Sigmoid colon (tissue), 7 donors: ENCODE data around the gene GSTP1. TPM values are rescaled to one million over a fixed set of nuclear protein-coding genes. Genes with fewer than 3 reads are reported as not detected.

Experiments used
- DNase-seq: peaks from one replicate; pipeline ENCODE4 v3.0.0-alpha.2; 2019
- H3K27ac ChIP-seq, 4 donors: fragments of 200-600 bp; sonication (generic); one replicate each; pipeline ENCODE4 v1.5.1; 2016 to 2019; ENCODE audit warnings: mild to moderate bottlenecking in 1 of 4
- H3K27me3 ChIP-seq, 3 donors: fragments of 200-600 bp; sonication (generic); one replicate each; pipeline ENCODE4 v1.5.1; 2019; ENCODE audit warnings: mild to moderate bottlenecking in 1 of 3
- H3K36me3 ChIP-seq, 4 donors: fragments of 200-600 bp; sonication (generic); one replicate each; pipeline ENCODE4 v1.5.1; 2016 to 2019
- H3K4me1 ChIP-seq, 4 donors: fragments of 200-600 bp; sonication (generic); one replicate each; pipeline ENCODE4 v1.5.1; 2017 to 2019
- H3K4me3 ChIP-seq, 4 donors: fragments of 200-600 bp; sonication (generic); one replicate each; pipeline ENCODE4 v1.5.1; 2017 to 2019; ENCODE audit warnings: mild to moderate bottlenecking in 2 of 4, moderate library complexity in 1 of 4
- H3K9me3 ChIP-seq, 4 donors: fragments of 200-600 bp in 3 of 4; sonication (generic) in 3 of 4; one replicate each; pipeline versions ENCODE4 v1.5.1 to v1.6.1; 2013 to 2019
- EP300 ChIP-seq, 4 donors: sonication (generic); formaldehyde crosslinking; IDR thresholded peaks; one replicate each; pipeline ENCODE4 v1.6.1; 2017; ENCODE audit warnings: antibody characterized with exemption in 4 of 4
- POLR2A ChIP-seq, 2 donors: fragments of 450-650 bp; IDR thresholded peaks; one replicate each; pipeline ENCODE4 v1.6.1; 2016; ENCODE audit warnings: antibody characterized with exemption in 2 of 2, mild to moderate bottlenecking in 2 of 2, moderate library complexity in 2 of 2
- POLR2AphosphoS5 ChIP-seq, 4 donors: sonication (generic); formaldehyde crosslinking; IDR thresholded peaks; one replicate each; pipeline ENCODE4 v1.6.1; 2017; ENCODE audit warnings: antibody characterized with exemption in 4 of 4
- WGBS, 2 donors: extraction: QIAGEN DNeasy Blood & Tissue Kit; methylation state at CpG; one replicate each; pipeline ENCODE4 v1.1.7; 2013; 5-methylcytosine and 5-hydroxymethylcytosine counted together
- intact Hi-C: fragments of 100-400 bp; cut with DNase I; formaldehyde crosslinking; loops from one replicate; pipeline ENCODE4 v1.15.1; 2023
- polyA plus RNA-seq, 3 donors: library from polyadenylated mRNA; stranded (reverse); fragments of 200-250 nt; gene quantifications; one replicate each; pipeline ENCODE4 v1.2.3, GENCODE V29; 2013
- total RNA-seq, 4 donors: library from RNA; depleted of rRNA; stranded (reverse); fragments of >200 nt; gene quantifications; one replicate each; pipeline ENCODE4 v1.1.0, GENCODE V29; 2016
- TF ChIP-seq, protein P1 (sequence below), 4 experiments: fragments of 450-650 bp in 3 of 4; fragments of 200-600 bp in 1 of 4; IDR thresholded peaks; one replicate each; pipeline ENCODE4 v1.5.1; 2016 to 2019; ENCODE audit warnings: antibody characterized with exemption in 4 of 4, mild to moderate bottlenecking in 3 of 4, moderate library complexity in 2 of 4
- donor health status: healthy with polysubstance abuse.
- donor health status: Bipolar disorder and iron deficiency.
- donor health status: healthy.

Gene GSTP1
- total and polyA plus RNA-seq, 7 donors, result 349 to 717 (median 584) TPM

DNA sequence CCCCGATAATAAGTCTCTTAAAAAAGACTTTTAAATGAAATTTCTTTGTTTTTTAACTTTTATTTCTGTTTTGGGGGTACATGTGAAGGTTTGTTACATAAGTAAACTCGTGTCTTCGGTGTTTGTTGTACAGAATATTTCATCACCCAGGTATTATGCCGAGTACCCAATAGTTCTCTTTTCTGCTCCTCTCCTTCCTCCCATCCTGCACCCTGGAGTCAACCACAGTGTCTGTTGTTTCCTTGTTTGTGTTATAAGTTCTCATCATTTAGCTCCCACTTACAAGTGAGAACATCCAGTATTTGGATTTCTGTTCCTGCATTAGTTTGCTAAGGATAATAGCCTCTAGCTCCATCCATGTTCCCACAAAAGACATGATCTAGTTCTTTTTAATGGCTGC, 1.6 kb upstream of the GSTP1 start:
- Histone ChIP-seq H3K36me3 (peaks cover 4 to 24% (median 13%) of the 10 kb centered on the region in 4 donors), H3K27ac (no peak overlapping the region), H3K4me1 (peaks cover 0 to 25% (median 16%) of the 10 kb centered on the region in 4 donors), H3K9me3 (no peaks in the 10 kb centered on the region), H3K27me3 (peaks cover 0 to 6% (median 0%) of the 10 kb centered on the region in 3 donors), H3K4me3 (no peak overlapping the region)
- TF ChIP-seq, protein P1, sequence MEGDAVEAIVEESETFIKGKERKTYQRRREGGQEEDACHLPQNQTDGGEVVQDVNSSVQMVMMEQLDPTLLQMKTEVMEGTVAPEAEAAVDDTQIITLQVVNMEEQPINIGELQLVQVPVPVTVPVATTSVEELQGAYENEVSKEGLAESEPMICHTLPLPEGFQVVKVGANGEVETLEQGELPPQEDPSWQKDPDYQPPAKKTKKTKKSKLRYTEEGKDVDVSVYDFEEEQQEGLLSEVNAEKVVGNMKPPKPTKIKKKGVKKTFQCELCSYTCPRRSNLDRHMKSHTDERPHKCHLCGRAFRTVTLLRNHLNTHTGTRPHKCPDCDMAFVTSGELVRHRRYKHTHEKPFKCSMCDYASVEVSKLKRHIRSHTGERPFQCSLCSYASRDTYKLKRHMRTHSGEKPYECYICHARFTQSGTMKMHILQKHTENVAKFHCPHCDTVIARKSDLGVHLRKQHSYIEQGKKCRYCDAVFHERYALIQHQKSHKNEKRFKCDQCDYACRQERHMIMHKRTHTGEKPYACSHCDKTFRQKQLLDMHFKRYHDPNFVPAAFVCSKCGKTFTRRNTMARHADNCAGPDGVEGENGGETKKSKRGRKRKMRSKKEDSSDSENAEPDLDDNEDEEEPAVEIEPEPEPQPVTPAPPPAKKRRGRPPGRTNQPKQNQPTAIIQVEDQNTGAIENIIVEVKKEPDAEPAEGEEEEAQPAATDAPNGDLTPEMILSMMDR (IDR thresholded peaks at IDR 0.05), result no peak
- TF ChIP-seq POLR2AphosphoS5 (IDR thresholded peaks at IDR 0.05) (no peak), EP300 (IDR thresholded peaks at IDR 0.05) (no peak), POLR2A (IDR thresholded peaks at IDR 0.05) (no peak)
- intact Hi-C loops, result loop anchor here (5.0 kb wide), 1 partner anchor 75 kb away; the partner anchor contains the start of genes CDK2AP2 and PITPNM1
- DNase-seq, result no peak
- WGBS, 2 donors, result 71 to 82% methylated on average over 4 of the region's 4 CpGs

DNA sequence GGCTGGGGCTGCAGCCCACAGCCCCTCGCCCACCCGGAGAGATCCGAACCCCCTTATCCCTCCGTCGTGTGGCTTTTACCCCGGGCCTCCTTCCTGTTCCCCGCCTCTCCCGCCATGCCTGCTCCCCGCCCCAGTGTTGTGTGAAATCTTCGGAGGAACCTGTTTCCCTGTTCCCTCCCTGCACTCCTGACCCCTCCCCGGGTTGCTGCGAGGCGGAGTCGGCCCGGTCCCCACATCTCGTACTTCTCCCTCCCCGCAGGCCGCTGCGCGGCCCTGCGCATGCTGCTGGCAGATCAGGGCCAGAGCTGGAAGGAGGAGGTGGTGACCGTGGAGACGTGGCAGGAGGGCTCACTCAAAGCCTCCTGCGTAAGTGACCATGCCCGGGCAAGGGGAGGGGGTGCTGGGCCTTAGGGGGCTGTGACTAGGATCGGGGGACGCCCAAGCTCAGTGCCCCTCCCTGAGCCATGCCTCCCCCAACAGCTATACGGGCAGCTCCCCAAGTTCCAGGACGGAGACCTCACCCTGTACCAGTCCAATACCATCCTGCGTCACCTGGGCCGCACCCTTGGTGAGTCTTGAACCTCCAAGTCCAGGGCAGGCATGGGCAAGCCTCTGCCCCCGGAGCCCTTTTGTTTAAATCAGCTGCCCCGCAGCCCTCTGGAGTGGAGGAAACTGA, 731 bp downstream of the GSTP1 start:
- TF ChIP-seq, protein P1 (IDR thresholded peaks at IDR 0.05), result no peak
- TF ChIP-seq EP300 (IDR thresholded peaks at IDR 0.05) (no peak), POLR2A (IDR thresholded peaks at IDR 0.05) (peak in 1 of 2 donors; percentile 20), POLR2AphosphoS5 (IDR thresholded peaks at IDR 0.05) (peak in 2 of 4 donors; percentile 4 to 18)
- 11 to 18% methylated on average over 33 of the region's 33 CpGs for WGBS, 2 donors

DNA sequence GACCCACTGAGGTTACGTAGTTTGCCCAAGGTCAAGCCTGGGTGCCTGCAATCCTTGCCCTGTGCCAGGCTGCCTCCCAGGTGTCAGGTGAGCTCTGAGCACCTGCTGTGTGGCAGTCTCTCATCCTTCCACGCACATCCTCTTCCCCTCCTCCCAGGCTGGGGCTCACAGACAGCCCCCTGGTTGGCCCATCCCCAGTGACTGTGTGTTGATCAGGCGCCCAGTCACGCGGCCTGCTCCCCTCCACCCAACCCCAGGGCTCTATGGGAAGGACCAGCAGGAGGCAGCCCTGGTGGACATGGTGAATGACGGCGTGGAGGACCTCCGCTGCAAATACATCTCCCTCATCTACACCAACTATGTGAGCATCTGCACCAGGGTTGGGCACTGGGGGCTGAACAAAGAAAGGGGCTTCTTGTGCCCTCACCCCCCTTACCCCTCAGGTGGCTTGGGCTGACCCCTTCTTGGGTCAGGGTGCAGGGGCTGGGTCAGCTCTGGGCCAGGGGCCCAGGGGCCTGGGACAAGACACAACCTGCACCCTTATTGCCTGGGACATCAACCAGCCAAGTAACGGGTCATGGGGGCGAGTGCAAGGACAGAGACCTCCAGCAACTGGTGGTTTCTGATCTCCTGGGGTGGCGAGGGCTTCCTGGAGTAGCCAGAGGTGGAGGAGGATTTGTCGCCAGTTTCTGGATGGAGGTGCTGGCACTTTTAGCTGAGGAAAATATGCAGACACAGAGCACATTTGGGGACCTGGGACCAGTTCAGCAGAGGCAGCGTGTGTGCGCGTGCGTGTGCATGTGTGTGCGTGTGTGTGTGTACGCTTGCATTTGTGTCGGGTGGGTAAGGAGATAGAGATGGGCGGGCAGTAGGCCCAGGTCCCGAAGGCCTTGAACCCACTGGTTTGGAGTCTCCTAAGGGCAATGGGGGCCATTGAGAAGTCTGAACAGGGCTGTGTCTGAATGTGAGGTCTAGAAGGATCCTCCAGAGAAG, 1.6 kb downstream of the GSTP1 start:
- intact Hi-C loops, result loop anchor here (1.0 to 5.0 kb wide), 3 partner anchors 21 to 78 kb away; partner anchors contain the start of genes CDK2AP2, NDUFV1, NUDT8 and PITPNM1
- TF ChIP-seq, protein P1 (IDR thresholded peaks at IDR 0.05), result no peak
- TF ChIP-seq POLR2AphosphoS5 (IDR thresholded peaks at IDR 0.05) (no peak), EP300 (IDR thresholded peaks at IDR 0.05) (no peak), POLR2A (IDR thresholded peaks at IDR 0.05) (no peak)
- no peaks in the 10 kb centered on the region for H3K27me3 ChIP-seq
- H3K4me1 ChIP-seq, result peaks cover 0 to 25% (median 16%) of the 10 kb centered on the region in 4 donors
- no peaks in the 10 kb centered on the region for H3K9me3 ChIP-seq
- WGBS, 2 donors, result 87 to 88% methylated on average over 21 of the region's 21 CpGs
- peaks cover 4 to 40% (median 18%) of the 10 kb centered on the region in 4 donors for H3K36me3 ChIP-seq
- H3K4me3 ChIP-seq, result peak overlapping the region; percentile 74 to 96 (median 80)
- peak overlapping the region; percentile 95 to 99 (median 97) for H3K27ac ChIP-seq
- DNase-seq, result no peak

More for the DNA sequence above, 731 bp downstream of the GSTP1 start:
- Histone ChIP-seq H3K9me3 (no peaks in the 10 kb centered on the region), H3K27ac (peak overlapping the region; percentile 95 to 99 (median 97)), H3K27me3 (no peaks in the 10 kb centered on the region), H3K36me3 (peaks cover 4 to 40% (median 17%) of the 10 kb centered on the region in 4 donors), H3K4me1 (peaks cover 0 to 25% (median 16%) of the 10 kb centered on the region in 4 donors), H3K4me3 (peak overlapping the region; percentile 74 to 96 (median 80))
- intact Hi-C loops, result loop anchor here (1.0 to 5.0 kb wide), 3 partner anchors 22 to 77 kb away; partner anchors contain the start of genes CDK2AP2, NDUFV1, NUDT8 and PITPNM1
- DNase-seq, result peak; percentile 94

DNA sequence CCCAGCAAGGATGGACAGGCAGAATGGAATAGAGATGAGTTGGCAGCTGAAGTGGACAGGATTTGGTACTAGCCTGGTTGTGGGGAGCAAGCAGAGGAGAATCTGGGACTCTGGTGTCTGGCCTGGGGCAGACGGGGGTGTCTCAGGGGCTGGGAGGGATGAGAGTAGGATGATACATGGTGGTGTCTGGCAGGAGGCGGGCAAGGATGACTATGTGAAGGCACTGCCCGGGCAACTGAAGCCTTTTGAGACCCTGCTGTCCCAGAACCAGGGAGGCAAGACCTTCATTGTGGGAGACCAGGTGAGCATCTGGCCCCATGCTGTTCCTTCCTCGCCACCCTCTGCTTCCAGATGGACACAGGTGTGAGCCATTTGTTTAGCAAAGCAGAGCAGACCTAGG, 2.3 kb downstream of the GSTP1 start:
- Histone ChIP-seq H3K36me3 (peaks cover 4 to 40% (median 18%) of the 10 kb centered on the region in 4 donors), H3K27me3 (no peaks in the 10 kb centered on the region)

More for the DNA sequence above, 2.3 kb downstream of the GSTP1 start:
- no peak for DNase-seq
- TF ChIP-seq EP300 (IDR thresholded peaks at IDR 0.05), result no peak
- 94 to 96% methylated on average over 4 of the region's 4 CpGs for WGBS, 2 donors
- intact Hi-C loops, result loop anchor here (2.0 kb wide), 1 partner anchor 43 kb away; the partner anchor contains the start of gene NUDT8
- Histone ChIP-seq H3K9me3 (no peaks in the 10 kb centered on the region), H3K4me1 (peaks cover 0 to 25% (median 16%) of the 10 kb centered on the region in 4 donors), H3K4me3 (no peak overlapping the region), H3K27ac (peak overlapping the region in 1 of 4 donors; percentile 98)
